HepG2 (cell line): ENCODE results near the gene PRDX5.

Source experiments
- EP300 ChIP-seq, 3 experiments: sonication (generic) in 1 of 3; formaldehyde crosslinking in 1 of 3; IDR thresholded peaks; 2 replicates each; pipeline versions ENCODE4 v1.5.1 to v1.6.1; 2011 to 2020; ENCODE audit warnings: low read depth in 2 of 3, low read length in 2 of 3, borderline replicate concordance in 1 of 3, improper control_type of control experiment in 1 of 3, mild to moderate bottlenecking in 1 of 3, missing genetic modification reagents in 1 of 3, moderate library complexity in 1 of 3
- FOXK2 ChIP-seq: fragments of 450-650 bp; IDR thresholded peaks from 2 replicates; pipeline ENCODE4 v1.6.1; 2016
- FOXP4 ChIP-seq: sonication (generic); formaldehyde crosslinking; IDR thresholded peaks from 2 replicates; pipeline ENCODE4 v1.4.0; 2020; ENCODE audit warnings: missing genetic modification reagents
- NFE2L2 ChIP-seq: fragments of 150-350 bp; IDR thresholded peaks from 2 replicates; pipeline ENCODE4 v1.6.1; 2014; ENCODE audit warnings: low read length
- REST ChIP-seq, 2 experiments: IDR thresholded peaks; 2 replicates each; pipeline ENCODE4 v1.6.1; 2011 to 2012; ENCODE audit warnings: low read length in 2 of 2, borderline replicate concordance in 1 of 2, low read depth in 1 of 2, mild to moderate bottlenecking in 1 of 2, moderate library complexity in 1 of 2
- RNF2 ChIP-seq: fragments of 450-650 bp; conservative IDR thresholded peaks from 2 replicates; pipeline ENCODE4 v1.6.1; 2016; ENCODE audit warnings: low read depth
- SNRNP70 ChIP-seq: fragments of 200-400 bp; formaldehyde crosslinking; IDR thresholded peaks from 2 replicates; pipeline ENCODE4 v1.6.1; 2017; ENCODE audit warnings: mild to moderate bottlenecking, low read depth, low read length, moderate library complexity
- TARDBP ChIP-seq: sonication (generic); formaldehyde crosslinking; IDR thresholded peaks from 2 replicates; pipeline ENCODE4 v1.8.0; 2022; ENCODE audit warnings: mild to moderate bottlenecking, missing genetic modification reagents
- YY1 ChIP-seq: IDR thresholded peaks from 2 replicates; pipeline ENCODE4 v1.6.1; 2011; ENCODE audit warnings: low read length, low read depth, moderate library complexity, mild to moderate bottlenecking; ENCODE audit not compliant: insufficient read depth, insufficient replicate concordance
- TF ChIP-seq, protein P1 (sequence below): sonication (generic); formaldehyde crosslinking; IDR thresholded peaks from 2 replicates; pipeline ENCODE4 v1.5.0; 2020; ENCODE audit warnings: mild to moderate bottlenecking, missing genetic modification reagents, moderate library complexity
- TF ChIP-seq, protein P2 (sequence below): sonication (generic); formaldehyde crosslinking; IDR thresholded peaks from 2 replicates; pipeline ENCODE4 v1.4.0; 2020; ENCODE audit warnings: mild to moderate bottlenecking, missing genetic modification reagents

DNA sequence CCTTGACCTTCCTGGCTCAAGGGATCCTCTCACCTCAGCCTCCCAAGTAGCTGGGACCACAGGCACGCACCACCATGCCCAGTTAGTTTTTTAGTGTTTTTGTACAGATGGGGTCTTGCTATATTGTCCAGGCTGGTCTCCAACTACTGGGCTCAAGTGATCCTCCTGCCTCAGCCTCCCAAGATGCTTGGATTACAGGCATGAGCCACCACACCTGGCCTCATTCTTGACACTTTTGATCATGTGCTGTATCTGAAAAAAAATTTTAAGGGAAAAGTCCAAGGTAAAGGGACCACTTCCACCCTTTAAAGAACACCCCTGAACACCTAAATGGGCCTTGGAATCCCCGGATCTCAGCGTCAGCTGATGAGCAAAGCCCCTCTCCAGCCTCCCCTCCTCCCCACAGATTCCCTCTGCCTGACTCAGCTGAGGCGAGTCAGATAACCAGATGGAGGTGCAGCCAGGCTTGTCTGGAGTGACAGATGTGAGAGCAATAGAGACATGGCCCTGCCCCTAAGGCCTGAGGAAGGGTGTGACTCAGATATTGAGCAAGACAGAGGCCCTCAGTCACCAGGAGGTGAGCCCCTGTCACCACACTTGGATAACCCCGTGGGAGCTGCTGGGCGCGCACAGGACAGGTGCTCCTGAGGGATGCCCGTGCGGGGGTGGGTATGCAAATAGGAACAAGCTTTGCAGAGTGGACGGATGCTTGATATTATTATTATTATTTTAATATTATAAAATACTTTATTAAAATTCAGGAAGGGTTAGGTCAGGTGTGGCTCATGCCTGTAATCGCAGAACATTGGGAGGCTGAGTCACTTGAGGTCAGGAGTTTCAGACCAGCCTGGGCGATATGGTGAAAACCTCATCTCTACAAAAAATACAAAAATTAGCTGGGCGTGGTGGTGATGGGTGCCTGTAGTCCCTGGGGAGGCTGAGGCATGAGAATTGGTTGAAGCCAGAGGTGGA, 17.1 kb downstream of the PRDX5 start:
- no peak for TF ChIP-seq FOXK2
- no peak for TF ChIP-seq FOXP4 (CRISPR knock-in tag)
- no peak for TF ChIP-seq REST (IDR thresholded peaks at IDR 0.05; ENCODE audit: borderline replicate concordance in 1 of 2, low read depth in 1 of 2, low read length in 2 of 2)
- TF ChIP-seq, protein P1, sequence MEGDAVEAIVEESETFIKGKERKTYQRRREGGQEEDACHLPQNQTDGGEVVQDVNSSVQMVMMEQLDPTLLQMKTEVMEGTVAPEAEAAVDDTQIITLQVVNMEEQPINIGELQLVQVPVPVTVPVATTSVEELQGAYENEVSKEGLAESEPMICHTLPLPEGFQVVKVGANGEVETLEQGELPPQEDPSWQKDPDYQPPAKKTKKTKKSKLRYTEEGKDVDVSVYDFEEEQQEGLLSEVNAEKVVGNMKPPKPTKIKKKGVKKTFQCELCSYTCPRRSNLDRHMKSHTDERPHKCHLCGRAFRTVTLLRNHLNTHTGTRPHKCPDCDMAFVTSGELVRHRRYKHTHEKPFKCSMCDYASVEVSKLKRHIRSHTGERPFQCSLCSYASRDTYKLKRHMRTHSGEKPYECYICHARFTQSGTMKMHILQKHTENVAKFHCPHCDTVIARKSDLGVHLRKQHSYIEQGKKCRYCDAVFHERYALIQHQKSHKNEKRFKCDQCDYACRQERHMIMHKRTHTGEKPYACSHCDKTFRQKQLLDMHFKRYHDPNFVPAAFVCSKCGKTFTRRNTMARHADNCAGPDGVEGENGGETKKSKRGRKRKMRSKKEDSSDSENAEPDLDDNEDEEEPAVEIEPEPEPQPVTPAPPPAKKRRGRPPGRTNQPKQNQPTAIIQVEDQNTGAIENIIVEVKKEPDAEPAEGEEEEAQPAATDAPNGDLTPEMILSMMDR (CRISPR knock-in tag) = no peak
- no peak for TF ChIP-seq YY1
- no peak for TF ChIP-seq RNF2
- TF ChIP-seq EP300 (IDR thresholded peaks at IDR 0.05; ENCODE audit: low read depth in 2 of 2, low read length in 2 of 2) = no peak
- TF ChIP-seq EP300 (CRISPR knock-in tag; IDR thresholded peaks at IDR 0.05; ENCODE audit: borderline replicate concordance) = no peak
- no peak for TF ChIP-seq TARDBP (CRISPR knock-in tag)
- TF ChIP-seq SNRNP70 = no peak
- TF ChIP-seq, protein P2, sequence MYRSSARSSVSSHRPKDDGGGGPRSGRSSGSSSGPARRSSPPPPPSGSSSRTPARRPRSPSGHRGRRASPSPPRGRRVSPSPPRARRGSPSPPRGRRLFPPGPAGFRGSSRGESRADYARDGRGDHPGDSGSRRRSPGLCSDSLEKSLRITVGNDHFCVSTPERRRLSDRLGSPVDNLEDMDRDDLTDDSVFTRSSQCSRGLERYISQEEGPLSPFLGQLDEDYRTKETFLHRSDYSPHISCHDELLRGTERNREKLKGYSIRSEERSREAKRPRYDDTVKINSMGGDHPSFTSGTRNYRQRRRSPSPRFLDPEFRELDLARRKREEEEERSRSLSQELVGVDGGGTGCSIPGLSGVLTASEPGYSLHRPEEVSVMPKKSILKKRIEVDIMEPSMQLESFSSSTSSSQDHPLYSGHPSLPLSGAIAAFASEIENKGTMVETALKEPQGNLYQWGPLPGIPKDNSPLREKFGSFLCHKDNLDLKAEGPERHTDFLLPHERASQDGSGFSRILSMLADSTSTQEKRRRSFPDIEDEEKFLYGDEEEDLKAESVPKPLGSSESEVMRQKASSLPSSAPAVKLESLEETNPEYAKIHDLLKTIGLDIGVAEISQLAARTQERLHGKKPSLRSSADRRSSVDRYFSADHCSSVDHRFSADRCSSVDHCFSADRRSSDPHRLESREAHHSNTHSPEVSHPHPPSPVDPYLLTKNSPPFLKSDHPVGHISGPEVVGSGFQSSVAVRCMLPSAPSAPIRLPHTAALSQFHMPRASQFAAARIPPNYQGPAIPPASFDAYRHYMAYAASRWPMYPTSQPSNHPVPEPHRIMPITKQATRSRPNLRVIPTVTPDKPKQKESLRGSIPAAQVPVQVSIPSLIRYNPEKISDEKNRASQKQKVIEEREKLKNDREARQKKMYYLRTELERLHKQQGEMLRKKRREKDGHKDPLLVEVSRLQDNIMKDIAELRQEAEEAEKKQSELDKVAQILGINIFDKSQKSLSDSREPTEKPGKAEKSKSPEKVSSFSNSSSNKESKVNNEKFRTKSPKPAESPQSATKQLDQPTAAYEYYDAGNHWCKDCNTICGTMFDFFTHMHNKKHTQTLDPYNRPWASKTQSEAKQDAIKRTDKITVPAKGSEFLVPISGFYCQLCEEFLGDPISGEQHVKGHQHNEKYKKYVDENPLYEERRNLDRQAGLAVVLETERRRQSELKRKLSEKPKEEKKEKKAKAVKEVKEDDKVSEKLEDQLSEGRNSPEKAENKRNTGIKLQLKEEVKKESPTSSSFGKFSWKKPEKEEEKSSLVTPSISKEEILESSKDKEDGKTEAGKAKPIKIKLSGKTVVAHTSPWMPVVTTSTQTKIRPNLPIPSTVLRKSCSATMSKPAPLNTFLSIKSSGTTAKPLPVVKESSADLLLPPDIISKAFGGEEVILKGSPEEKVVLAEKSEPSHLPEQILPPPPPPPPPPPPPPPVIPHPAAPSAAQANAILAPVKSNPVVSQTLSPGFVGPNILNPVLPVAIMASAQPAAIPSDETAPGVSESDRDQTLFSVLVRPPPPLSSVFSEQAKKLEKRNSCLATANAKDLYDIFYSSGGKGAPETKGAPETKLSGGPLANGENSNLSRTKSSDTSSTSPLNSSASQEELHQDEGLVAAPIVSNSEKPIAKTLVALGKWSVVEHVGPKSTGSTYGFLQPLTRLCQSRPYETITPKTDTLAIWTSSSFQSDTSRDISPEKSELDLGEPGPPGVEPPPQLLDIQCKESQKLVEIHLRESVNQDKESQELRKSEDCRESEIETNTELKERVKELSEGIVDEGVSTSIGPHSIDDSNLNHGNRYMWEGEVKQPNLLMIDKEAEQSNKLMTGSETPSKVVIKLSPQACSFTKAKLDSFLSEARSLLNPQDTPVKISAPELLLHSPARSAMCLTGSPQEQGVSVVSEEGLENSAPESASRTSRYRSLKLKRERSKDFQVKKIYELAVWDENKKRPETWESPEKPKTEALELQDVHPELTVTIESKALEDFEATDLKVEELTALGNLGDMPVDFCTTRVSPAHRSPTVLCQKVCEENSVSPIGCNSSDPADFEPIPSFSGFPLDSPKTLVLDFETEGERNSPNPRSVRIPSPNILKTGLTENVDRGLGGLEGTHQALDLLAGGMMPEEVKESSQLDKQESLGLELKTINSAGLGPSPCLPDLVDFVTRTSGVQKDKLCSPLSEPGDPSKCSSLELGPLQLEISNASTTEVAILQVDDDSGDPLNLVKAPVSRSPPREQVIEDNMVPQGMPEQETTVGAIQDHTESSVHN (CRISPR knock-in tag) = no peak
- no peak for TF ChIP-seq NFE2L2
